ENCODE data around the gene PCYT1B. TPM values are rescaled to one million over a fixed set of nuclear protein-coding genes. Genes with fewer than 3 reads are reported as not detected.
A peak's percentile ranks its signal among the peaks of the same experiment; 100 is the strongest.
"Not testable (repeated sequence)": the region's sequence is repeated elsewhere in the genome, so short reads cannot be mapped to it uniquely, and the experiment has no call there.

Gene PCYT1B
- total RNA-seq, 1 donor from 2014 or later, result 17.3 TPM

GRCh38 chrX:24657671-24658386 is 10.7 kb upstream of the PCYT1B start:
- Mint-ChIP-seq H3K4me3 (no peak overlapping the region), H3K4me1 (peaks cover 13% of the 10 kb centered on the region)

GRCh38 chrX:24655679-24656078 is 8.5 kb upstream of the PCYT1B start:
- not testable (repeated sequence) for H3K9me3 Mint-ChIP-seq; H3K27me3 Mint-ChIP-seq (ENCODE audit: low read depth); H3K27ac Mint-ChIP-seq; H3K36me3 Mint-ChIP-seq; DNase-seq (ENCODE audit: low spot score in 2 of 2, unreplicated experiment in 2 of 2); H3K4me3 Mint-ChIP-seq
- peaks cover 13% of the 10 kb centered on the region for H3K4me1 Mint-ChIP-seq

More at GRCh38 chrX:24657671-24658386, 10.7 kb upstream of the PCYT1B start:
- H3K9me3 Mint-ChIP-seq, result peaks cover 3% of the 10 kb centered on the region
- no peak for DNase-seq (ENCODE audit: low spot score in 2 of 2, unreplicated experiment in 2 of 2)
- H3K27ac Mint-ChIP-seq, result no peak overlapping the region
- H3K36me3 Mint-ChIP-seq, result no peaks in the 10 kb centered on the region
- H3K27me3 Mint-ChIP-seq (ENCODE audit: low read depth), result no peaks in the 10 kb centered on the region
- TF ChIP-seq CTCF (IDR thresholded peaks at IDR 0.05; ENCODE audit: unreplicated experiment), result no peak

- DNase-seq (ENCODE audit: low spot score in 2 of 2, unreplicated experiment in 2 of 2), result no peak
- Mint-ChIP-seq H3K27me3 (ENCODE audit: low read depth) (no peaks in the 10 kb centered on the region), H3K4me3 (no peak overlapping the region), H3K27ac (no peak overlapping the region), H3K9me3 (peaks cover 3% of the 10 kb centered on the region), H3K36me3 (no peaks in the 10 kb centered on the region), H3K4me1 (peaks cover 11% of the 10 kb centered on the region)
- TF ChIP-seq CTCF (IDR thresholded peaks at IDR 0.05; ENCODE audit: unreplicated experiment), result no peak
Observed at GRCh38 chrX:24651783-24652182, 4.6 kb upstream of the PCYT1B start.

- Mint-ChIP-seq H3K27me3 (ENCODE audit: low read depth) (no peaks in the 10 kb centered on the region), H3K4me3 (no peak overlapping the region), H3K4me1 (peaks cover 20% of the 10 kb centered on the region), H3K9me3 (peaks cover 2% of the 10 kb centered on the region), H3K27ac (no peak overlapping the region), H3K36me3 (no peaks in the 10 kb centered on the region)
- TF ChIP-seq CTCF (IDR thresholded peaks at IDR 0.05; ENCODE audit: unreplicated experiment), result no peak
- no peak for DNase-seq (ENCODE audit: low spot score in 2 of 2, unreplicated experiment in 2 of 2)
Observed at GRCh38 chrX:24648495-24648894, 1.3 kb upstream of the PCYT1B start.

- peak in 1 of 2 experiments; percentile 39 for DNase-seq (ENCODE audit: low spot score in 2 of 2, unreplicated experiment in 2 of 2)
- peak overlapping the region; percentile 79 for H3K4me3 Mint-ChIP-seq
- H3K27me3 Mint-ChIP-seq (ENCODE audit: low read depth), result no peaks in the 10 kb centered on the region
- no peaks in the 10 kb centered on the region for H3K36me3 Mint-ChIP-seq
- TF ChIP-seq CTCF (IDR thresholded peaks at IDR 0.05; ENCODE audit: unreplicated experiment), result no peak
- H3K4me1 Mint-ChIP-seq, result peaks cover 20% of the 10 kb centered on the region
- peak overlapping the region; percentile 92 for H3K27ac Mint-ChIP-seq
- no peaks in the 10 kb centered on the region for H3K9me3 Mint-ChIP-seq
Observed at GRCh38 chrX:24646745-24647182, 383 bp downstream of the PCYT1B start.

GRCh38 chrX:24646006-24646405 is 1.1 kb downstream of the PCYT1B start:
- no peak for TF ChIP-seq CTCF (IDR thresholded peaks at IDR 0.05; ENCODE audit: unreplicated experiment)
- Mint-ChIP-seq H3K4me3 (peak overlapping the region; percentile 79), H3K4me1 (peaks cover 20% of the 10 kb centered on the region), H3K9me3 (no peaks in the 10 kb centered on the region), H3K27me3 (ENCODE audit: low read depth) (no peaks in the 10 kb centered on the region), H3K27ac (peak overlapping the region; percentile 62), H3K36me3 (no peaks in the 10 kb centered on the region)
- DNase-seq (ENCODE audit: low spot score in 2 of 2, unreplicated experiment in 2 of 2), result no peak

All from mesothelial cell of epicardium (in vitro differentiated cells).